ENCODE data around the gene RIMKLB.

- TF ChIP-seq EZH2 (IDR thresholded peaks at IDR 0.05; ENCODE audit: low read depth, low read length, severe bottlenecking) = no peak
- TF ChIP-seq KDM5A (IDR thresholded peaks at IDR 0.05; ENCODE audit: low read length) = no peak
These were observed 123.8 kb downstream of the RIMKLB start for GRCh38 chr12:8821591-8821990.

Measured in H1 (cell line).